Breast epithelium (tissue), 3 donors: ENCODE results near the gene HTR3B.

Source experiments
- POLR2A ChIP-seq: fragments of 450-650 bp; IDR thresholded peaks from one replicate; pipeline ENCODE4 v1.6.1; 2016; ENCODE audit warnings: antibody characterized with exemption, mild to moderate bottlenecking, moderate library complexity
- TF ChIP-seq, protein P1 (sequence below), 3 donors: fragments of 450-650 bp; IDR thresholded peaks; one replicate each; pipeline ENCODE4 v1.5.1; 2016 to 2017; ENCODE audit warnings: antibody characterized with exemption in 3 of 3, mild to moderate bottlenecking in 3 of 3, moderate library complexity in 3 of 3

DNA sequence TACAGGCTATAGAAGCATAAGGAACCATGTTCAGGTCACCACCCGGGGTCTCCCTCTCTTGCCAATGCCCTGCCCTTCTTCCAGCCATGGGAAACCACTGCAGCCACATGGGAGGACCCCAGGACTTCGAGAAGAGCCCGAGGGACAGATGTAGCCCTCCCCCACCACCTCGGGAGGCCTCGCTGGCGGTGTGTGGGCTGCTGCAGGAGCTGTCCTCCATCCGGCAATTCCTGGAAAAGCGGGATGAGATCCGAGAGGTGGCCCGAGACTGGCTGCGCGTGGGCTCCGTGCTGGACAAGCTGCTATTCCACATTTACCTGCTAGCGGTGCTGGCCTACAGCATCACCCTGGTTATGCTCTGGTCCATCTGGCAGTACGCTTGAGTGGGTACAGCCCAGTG lies 84.8 kb downstream of the HTR3B start:
- TF ChIP-seq, protein P1, sequence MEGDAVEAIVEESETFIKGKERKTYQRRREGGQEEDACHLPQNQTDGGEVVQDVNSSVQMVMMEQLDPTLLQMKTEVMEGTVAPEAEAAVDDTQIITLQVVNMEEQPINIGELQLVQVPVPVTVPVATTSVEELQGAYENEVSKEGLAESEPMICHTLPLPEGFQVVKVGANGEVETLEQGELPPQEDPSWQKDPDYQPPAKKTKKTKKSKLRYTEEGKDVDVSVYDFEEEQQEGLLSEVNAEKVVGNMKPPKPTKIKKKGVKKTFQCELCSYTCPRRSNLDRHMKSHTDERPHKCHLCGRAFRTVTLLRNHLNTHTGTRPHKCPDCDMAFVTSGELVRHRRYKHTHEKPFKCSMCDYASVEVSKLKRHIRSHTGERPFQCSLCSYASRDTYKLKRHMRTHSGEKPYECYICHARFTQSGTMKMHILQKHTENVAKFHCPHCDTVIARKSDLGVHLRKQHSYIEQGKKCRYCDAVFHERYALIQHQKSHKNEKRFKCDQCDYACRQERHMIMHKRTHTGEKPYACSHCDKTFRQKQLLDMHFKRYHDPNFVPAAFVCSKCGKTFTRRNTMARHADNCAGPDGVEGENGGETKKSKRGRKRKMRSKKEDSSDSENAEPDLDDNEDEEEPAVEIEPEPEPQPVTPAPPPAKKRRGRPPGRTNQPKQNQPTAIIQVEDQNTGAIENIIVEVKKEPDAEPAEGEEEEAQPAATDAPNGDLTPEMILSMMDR (IDR thresholded peaks at IDR 0.05) = no peak
- TF ChIP-seq POLR2A = no peak
